ENCODE data around the gene C17orf107.

C17orf107 gene

DNA sequence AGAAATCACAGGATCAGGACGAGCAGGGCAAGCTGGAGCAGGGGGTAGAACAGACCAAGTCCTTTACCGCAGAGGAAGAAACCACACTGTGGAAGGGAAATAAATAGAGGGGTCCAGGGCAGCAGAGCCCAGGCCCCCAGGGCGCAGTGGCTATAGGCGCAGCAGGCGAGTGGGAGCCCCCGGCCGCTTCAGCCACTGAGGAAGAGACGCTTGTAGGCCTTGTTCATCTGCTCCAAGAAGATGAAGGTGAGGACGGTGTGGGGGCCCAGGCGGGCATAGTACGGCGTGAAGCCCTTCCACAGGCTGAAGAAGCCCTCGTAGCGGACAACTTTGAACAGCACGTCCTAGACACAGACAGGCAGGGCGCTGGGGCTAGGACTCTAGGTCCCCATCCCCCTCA lies 38.2 kb downstream of the C17orf107 start:
- no peak for DNase-seq

DNA sequence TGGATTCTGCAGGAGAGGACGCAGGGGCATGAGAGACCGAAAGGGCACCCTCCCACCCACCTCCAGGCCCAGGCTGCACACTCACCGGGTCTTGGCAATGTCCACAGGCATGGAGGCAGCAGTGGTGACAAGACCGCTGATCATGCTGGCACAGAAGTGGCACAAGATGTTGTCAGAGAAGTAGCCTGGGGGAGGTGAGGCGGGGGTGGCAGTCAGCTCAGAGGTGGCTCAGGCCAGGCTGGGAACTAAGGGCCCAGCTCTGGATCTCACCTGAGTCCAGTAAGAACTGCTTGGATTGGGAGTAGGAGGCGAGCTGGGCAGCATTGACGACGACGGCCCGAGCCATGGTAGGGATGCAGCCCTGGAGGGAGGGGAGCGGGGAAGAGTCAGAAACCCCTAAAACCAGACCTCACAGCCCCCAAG lies 38.7 kb downstream of the C17orf107 start:
- DNase-seq: no peak

DNA sequence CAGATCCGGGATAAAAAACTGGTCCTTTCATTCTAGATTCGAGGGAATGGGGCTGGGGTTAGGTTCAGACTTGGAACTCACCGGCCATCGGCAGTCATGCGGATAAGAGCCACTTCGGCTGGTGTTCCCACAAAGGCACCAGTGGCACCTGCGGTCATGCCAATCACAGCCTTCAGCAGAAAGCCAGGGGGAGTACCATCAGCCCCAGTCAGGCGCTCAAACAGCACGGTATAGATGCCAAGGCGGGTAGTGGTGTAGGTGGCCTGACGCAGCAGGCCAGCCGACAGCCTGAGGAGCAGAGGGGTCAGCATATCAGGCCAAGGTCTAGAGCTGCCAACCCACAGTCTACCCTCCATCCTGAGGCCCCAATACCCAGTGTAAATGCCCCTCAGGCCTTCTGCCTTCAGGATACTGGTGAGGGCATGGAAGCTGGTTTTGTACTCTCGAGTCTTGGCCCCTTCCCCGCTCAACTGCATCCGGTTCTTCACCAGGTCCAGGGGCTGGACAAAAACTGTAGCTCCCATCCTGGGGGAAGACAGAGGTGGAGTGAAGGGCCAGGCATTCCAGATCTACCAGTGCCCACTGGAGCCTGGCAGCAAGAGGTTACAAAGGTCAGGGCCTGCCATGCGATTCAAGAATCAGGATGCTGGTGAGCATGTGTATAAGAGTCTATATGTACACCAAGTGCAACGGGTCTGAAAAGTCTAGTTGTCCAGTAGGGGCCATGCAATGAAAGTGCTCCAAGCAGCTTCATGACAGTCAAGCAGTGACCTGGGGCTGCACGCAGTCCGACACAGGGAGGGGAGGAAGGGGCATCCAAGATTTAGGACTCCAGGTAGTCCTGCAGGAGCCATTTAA lies 39.6 kb downstream of the C17orf107 start:
- DNase-seq: no peak

DNA sequence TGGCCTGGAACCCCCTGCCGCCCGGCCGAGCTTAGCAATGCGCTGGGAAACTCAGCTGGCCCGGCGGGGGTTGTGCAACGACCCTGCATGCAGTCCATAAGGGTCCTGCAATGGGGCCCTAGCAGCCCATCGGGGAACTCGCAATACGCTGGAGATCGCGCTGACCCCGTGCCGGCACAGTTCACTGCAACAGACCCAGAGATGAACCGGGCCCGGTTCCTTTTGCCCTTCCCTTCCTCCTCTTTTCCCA lies 40.1 kb downstream of the C17orf107 start:
- DNase-seq: no peak

DNA sequence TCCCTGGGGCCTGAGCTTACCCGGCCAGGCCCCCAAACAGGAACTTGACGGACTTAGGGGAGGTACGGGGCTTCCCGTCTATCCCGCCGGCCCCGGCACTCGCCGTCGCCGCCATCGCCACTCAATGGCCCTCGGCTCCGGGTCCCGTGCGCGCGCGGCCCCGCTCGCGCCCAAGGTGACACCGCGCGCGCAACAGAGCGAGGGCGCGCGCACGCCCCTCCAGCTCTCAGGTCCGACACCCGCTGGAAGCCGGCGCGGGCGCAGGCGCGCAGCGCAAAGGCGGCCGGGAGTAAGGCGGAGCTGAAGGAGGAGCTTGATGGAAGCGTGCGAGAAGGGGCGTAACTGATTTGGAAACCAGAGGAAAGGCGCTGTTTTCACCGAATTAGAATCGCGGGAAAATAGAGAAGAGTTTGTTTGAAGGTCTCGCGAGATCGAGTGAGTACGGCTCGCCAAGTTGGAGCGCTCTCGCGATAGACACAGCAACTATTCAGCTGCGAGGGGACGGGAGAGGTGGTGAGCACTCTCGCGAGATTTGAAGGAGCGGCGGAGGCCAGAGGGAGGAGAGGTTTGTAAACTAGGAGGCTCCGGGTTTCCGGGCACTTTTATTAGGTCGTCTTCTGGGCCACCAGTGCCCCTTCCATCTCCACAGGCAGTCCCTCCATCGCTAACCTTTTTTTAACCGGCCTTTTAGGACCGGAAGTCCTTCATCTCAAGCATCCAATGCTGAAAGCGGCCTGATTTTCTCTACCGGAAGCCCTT lies 40.6 kb downstream of the C17orf107 start, which contains the start of the genes RNF167 and SLC25A11:
TSS of gene RNF167 (plus strand) at position 473 of the 759 bp plus-strand sequence. CDS start 642 bp downstream, outside the sequence.
TSS of gene SLC25A11 (minus strand) at position 251 of the 759 bp plus-strand sequence. CDS start at position 115, 136 bp downstream.
- peak; percentile 94 for DNase-seq

DNA sequence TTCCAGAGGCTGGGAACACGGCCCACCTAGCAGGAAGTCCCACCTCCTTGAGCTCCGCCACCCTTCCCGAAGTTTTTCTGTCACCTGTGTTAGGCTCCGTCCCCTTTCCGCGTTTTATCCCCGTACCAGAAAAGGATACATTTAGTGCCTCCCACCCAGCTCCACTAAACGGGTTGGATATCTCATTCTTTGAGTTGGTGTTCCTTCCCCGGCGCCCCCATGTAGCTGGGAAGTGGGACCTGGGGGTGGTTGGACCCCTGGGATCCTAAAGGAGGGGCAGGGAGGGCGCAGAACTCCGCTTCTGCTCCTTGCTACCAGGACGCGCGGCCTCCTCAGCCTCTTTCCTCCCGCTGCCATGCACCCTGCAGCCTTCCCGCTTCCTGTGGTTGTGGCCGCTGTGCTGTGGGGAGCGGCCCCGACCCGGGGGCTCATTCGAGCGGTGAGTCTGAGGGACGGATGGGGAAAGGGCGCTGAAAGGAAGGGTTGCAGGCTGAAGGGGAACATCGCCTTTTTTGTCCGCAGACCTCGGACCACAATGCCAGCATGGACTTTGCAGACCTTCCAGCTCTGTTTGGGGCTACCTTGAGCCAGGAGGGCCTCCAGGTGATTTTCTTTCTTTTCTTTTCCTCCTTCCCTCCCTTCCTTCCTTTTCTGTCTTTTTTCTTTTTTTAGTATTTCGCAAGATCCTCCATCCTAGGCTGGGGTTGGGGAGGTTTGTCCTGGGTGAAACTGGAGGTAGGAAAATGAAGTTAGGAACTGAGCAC lies 41.4 kb downstream of the C17orf107 start:
- no peak for DNase-seq

DNA sequence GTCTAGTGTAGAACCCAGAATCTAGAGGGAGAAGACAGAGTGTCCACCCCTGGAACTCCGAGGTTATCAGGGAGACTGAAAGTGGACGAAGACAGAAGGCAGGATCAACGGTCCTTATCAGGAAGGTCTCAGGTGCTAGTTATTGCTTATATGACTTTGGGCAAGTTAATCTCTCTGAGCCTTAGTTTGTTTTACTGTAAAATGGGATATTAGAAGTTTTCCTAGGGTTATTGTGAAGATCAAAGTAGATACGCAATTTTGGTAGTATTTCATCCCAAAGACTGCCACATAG lies 41.9 kb downstream of the C17orf107 start:
- no peak for DNase-seq

DNA sequence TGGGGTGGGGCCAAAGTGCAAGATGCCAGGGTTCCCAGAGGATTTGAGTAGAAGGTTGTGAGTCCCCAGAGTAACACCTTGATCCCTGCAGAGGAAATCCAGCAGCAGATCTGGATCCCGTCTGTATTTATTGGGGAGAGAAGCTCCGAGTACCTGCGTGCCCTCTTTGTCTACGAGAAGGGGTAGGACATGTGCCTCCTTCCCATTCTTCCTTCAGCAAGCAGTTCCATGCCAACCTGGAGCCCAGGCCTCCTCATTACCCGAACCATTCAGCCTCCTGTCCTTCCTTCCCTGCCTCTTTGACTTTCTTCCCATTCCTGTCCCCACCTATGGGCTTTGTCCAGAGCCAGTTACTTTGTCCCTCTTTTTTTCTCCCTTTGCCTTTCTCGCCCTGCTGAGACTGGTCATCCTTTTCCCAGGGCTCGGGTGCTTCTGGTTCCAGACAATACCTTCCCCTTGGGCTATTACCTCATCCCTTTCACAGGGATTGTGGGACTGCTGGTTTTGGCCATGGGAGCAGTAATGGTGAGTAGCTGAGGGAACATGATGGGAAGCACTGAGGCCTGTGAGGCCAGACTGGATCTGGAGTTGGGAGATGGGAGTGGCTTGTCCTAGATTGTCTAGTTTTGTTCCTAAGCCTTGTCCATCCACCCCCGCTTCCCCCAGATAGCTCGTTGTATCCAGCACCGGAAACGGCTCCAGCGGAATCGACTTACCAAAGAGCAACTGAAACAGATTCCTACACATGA lies 43.6 kb downstream of the C17orf107 start:
- DNase-seq: no peak

DNA sequence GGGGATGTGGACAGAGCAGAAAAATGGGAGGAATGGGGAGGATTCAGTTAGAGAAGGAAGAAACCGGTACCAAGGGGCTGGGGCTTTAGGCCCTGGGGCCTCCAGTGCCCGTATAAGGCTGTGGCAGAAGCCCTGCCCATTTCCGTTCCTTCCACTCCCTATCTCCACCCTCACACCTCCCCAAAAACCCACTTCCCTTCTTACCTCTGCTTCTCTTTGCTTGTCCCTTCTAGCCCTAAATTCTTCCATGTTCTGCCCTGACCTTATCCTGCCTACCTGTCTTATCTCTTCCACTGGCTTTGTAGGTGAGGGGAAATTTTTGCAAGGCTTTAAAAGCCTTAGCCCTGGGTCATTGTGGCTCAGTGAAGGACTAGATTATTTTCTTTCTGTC lies 44.8 kb downstream of the C17orf107 start:
- DNase-seq: no peak

DNA sequence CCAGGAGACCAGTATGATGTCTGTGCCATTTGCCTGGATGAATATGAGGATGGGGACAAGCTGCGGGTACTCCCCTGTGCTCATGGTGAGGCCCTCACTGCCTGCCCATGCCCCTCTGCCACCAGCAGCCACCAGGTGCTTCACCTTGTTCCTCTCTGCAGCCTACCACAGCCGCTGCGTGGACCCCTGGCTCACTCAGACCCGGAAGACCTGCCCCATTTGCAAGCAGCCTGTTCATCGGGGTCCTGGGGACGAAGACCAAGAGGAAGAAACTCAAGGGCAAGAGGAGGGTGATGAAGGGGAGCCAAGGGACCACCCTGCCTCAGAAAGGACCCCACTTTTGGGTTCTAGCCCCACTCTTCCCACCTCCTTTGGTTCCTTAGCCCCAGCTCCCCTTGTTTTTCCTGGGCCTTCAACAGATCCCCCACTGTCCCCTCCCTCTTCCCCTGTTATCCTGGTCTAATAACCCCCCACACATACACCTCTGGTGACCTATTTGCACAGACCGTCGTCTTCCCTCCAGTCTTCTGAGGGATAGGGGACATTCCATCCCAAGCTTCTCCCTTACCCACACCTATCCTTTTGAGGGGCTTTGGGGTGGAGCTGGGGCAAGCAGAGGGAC lies 45.3 kb downstream of the C17orf107 start:
- no peak for DNase-seq

DNA sequence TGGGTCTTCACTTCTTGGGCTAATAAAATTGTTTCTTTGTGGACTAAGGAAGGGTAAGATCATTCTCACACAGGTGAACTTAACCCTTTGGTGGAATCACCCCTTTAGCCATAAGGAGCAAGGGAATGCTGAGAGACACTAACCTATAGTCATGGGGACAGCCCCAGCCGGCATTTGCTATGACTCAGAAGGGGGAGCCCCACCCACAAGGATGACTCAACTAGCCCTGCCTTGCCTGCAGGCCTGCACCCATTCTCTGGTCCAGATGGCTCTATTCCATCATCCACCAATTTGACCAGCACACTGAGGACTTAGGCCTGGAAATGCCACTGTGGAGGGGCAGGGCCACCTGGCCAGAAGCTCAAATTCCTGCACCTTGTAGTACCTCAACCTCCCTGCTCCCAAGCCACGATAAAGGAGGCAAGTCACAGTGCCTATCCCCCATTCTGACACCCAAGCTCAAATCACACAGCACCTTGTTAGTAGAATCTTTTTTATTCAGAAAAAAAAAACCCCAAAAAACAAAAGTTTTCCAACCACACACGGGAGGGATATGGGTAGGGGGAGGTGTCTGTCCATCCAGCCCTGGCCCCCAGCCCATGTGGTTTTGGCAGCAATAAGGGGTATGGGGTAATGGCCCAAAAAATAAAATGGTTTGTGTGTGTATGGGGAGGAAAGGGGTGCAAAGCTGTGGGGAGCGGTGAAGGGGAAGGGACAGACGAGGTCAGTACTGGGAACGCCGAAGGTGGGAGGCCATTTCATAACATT lies 46.0 kb downstream of the C17orf107 start:
- no peak for DNase-seq

DNA sequence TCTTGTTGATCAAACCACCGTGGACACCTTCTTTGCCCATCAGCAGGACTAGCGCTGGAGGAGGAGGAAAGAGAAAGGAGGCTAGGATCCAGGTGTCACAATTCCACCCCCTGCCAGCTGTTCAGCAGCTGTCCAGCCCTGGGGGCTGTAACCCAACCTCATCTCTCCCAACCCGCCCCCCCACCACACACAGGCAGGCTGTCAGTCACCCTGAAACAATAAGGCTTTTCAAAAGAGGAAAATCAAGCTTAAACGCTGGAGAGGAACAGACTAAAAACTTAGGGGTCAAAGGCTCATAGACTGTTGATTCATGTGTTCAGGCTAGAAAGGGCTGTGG lies 46.6 kb downstream of the C17orf107 start:
- DNase-seq: no peak

DNA sequence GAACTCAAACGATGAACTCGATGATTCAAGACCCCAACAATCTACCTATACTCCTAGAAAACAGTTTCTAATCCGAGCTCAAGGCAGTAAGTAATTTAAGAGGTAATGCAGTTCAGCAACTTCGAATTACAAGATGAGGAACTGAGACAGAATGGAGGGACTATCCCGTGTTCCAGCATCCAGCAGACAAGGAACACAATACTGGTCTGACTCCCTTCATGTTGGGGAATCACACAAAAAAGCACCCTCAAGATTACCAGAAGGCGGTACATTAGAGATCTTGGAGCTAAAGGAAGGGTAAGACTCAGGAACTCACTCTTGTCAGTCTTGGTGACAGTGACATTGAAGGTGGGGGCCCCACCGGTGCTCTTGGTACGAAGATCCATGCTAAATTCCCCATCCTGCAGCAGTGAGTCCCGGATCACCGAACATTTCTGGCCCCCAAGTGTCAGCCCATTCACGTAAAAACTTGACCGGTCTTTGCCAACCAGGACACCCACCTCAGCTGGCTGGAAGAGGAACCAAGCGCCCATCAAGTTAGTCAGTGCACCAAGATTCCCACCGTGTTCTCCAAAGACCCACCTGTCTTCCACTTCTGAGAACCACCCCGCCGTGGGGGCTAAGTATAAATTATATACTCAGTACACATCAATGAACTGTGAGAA lies 47.1 kb downstream of the C17orf107 start:
- no peak for DNase-seq

DNA sequence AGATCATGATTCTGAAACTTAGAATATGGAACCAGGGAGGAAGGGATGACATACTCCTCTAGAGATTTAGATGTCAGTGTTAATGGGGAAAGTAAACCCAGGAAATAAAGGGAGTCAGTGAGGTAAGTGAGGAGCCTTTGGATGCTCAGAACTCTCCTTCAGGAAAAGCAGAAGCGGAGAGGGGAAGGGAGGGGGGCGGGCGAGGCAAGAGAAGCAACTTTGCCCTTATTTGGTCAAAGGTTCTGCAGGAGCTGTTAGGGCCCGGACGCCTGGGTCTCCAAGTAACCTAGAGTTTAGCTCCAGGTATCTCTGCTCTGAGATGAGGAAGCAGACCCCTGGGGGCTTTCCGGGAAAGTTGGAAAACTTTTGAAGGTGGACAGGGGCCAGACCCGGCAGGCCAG lies 47.7 kb downstream of the C17orf107 start:
- DNase-seq: no peak

DNA sequence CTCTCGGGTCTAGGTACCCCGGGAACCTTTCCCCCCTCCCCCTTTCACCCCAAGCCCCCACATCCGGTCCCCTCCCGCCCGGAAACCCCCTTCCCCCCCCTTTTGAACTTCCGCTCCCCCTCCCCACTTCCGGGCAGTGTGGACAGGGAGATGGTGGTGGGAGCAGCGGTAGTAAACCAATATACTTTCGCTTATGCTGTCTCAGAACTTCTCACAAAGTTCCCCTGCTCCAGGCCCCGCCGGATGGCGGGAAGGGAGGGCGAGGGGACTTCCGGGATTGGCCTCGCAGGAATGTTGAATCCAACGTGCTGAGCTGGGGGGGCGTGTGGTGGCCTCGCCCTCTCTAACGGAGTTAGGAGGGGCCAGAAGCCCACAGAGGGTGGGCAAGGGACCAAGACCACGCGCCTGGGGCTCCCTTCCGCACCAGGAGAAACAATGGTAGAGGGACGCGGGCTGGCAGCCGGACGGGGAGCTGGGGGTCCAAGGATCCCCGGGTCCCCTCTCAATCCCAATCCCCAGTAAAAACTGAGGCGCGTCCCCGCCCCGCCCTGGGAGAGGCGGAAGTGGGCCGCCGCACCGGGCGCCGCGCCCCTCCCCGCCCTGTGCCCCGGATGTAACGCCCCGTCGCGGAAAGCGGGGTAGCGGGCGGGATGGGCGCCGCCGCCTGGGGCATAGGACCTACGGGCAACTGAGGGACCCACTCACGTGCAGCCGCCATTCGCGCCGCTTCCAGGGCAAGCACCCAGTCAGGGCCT lies 48.3 kb downstream of the C17orf107 start:
- DNase-seq: no peak

DNA sequence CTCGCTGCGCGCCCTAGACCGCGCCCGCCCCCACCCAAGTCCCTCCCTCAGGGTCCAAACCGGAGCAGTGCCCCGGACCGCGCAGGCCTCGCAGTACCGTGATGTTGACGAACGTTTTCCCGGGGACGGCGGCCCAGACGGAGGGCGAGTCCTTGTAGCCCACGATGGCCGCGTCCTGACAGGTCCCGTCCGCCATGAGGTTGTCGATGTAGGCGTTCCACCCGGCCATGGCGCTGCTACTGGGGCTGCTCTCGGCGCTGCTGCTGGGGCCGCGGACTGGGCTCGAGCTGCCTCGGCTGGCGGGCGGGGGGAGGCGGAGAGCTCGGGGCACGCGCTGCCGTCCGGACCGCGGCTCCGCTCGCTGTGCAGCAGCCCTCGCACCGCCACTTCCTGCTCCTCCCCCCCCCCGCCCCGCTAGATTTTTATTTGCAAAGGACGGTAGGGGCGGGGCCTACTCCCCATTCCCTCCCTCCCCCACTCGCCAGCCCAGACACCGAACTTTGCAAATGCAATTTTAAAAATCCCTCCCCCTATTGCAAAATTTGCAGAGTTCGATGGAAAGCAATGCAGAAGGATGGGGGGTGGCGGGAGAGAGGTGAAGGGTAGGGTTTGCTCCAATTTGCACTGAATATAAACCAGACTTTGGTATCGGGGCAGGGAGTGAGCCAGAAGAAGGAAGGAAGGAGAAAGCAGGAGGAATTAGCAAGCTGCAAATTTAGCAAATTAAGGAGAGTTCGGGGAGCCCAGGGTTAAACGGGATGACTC lies 49.0 kb downstream of the C17orf107 start, which contains the start of gene PFN1:
TSS of gene PFN1 (minus strand) at position 365 of the 765 bp plus-strand sequence. CDS start at position 229, 136 bp downstream.
- DNase-seq: peak; percentile 14

DNA sequence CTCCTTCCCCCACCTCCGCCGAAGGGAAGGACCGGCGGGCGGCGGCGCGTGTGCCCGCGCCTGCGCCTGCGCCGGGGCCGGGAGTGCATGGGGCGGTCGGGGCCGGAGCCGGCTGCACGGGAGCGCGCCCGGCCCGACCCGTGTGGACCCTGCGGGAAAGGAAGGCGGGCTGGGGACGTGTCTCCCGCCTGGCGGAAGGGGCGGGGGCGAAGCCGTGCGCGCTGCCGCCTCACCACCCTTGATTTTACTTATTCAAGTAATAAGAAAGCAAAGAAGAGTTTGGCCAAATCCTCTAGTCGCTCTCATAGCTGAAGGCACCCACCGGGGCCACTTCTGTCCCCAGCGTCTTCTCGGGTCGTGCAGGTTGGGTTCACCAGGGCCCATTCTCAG lies 49.6 kb downstream of the C17orf107 start:
- DNase-seq: peak; percentile 53

DNA sequence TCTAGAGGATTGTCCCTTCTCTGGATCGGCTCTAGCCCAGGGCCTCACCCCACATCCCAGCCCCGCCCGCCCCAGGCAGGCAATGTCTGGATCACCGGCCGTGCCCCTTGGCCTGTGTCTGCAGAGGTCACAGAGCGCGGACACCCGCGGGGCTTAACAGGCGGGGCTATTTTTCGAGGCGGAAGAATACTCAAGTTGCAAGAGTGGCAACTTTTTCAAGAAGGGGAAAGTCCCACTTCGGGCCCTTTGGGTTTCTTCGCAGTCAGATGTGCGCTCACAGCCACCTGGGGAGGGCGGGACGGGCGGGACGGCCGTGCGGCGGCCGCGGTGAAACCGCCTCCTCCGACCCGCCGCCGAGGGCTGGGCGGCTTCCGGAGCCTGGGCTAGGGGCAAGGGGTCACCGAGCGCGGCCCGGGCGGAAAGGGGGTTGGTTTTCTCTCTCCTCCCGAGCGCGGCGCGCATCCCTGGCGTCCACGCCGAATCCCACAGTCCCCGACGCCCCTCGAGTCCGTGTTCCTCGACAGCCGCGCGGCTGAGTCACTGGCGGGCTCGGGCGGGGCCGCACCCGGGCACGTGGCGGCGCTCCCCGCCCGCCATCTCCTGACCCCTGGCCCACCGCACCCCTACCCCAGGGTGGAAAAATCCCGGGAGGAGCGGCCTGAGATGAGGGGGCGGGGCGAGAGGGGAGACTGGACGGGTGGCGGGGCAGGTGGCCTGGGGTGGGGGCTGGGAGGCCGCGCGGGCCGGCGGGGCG lies 50.2 kb downstream of the C17orf107 start:
- DNase-seq: no peak
